ENCODE measurements around the gene CHN2. TPM values are rescaled to one million over a fixed set of nuclear protein-coding genes. Genes with fewer than 3 reads are reported as not detected.

Gene CHN2
- polyA plus RNA-seq, 1 of the 3 experiments (the other 2 are of a cell fraction): 0.02 TPM

GRCh38 chr7:29346231-29346978 lies 151.8 kb downstream of the CHN2 start (continued):
- no peak for TF ChIP-seq FOSL2 (IDR thresholded peaks at IDR 0.05; ENCODE audit: borderline replicate concordance, low read depth)
- TF ChIP-seq GATA2 (CRISPR knock-in tag; IDR thresholded peaks at IDR 0.05): no peak
- no peak for TF ChIP-seq JUND (IDR thresholded peaks at IDR 0.05)
- TF ChIP-seq SIN3A (IDR thresholded peaks at IDR 0.05; ENCODE audit: borderline replicate concordance, low read depth, low read length): no peak
- TF ChIP-seq EP300 (IDR thresholded peaks at IDR 0.05; ENCODE audit: borderline replicate concordance in 1 of 2, low read depth in 1 of 2, low read length in 1 of 2): no peak
- TF ChIP-seq ZBTB33 (IDR thresholded peaks at IDR 0.05; ENCODE audit: borderline replicate concordance, low read depth): no peak
- TF ChIP-seq RFX5 (IDR thresholded peaks at IDR 0.05; ENCODE audit: low read length): no peak

GRCh38 chr7:29349362-29349761 lies 154.8 kb downstream of the CHN2 start:
- 60% methylated on average over 4 of the region's 4 CpGs for WGBS (ENCODE audit: low lambda C conversion rate)
- CTCF ChIA-PET: interaction anchor here (1.1 to 1.2 kb wide), 2 partner anchors 8 to 160 kb away, joined by 3 to 7 read pairs; no protein-coding TSS in a partner anchor
- POLR2A ChIA-PET: no interaction called here
- Histone ChIP-seq H3K4me2 (no peak overlapping the region), H3K36me3 (replicated peaks in 1 of 2; ENCODE audit: control insufficient read depth in 1 of 2, insufficient read depth in 2 of 2, low read length in 1 of 2) (no peaks in the 10 kb centered on the region), H3F3A (replicated peaks; ENCODE audit: insufficient read depth) (no peaks in the 10 kb centered on the region), H3K4me3 (ENCODE audit: low read depth in 2 of 2, low read length in 1 of 2) (no peak overlapping the region), H3K27me3 (ENCODE audit: insufficient read depth) (no peaks in the 10 kb centered on the region), H3K4me1 (ENCODE audit: control insufficient read depth in 1 of 2, insufficient read depth in 2 of 2, low read depth in 1 of 2, low read length in 1 of 2) (peaks cover 4% of the 10 kb centered on the region in 2 experiments; a peak in 1 of 4 replicates), H3K79me2 (ENCODE audit: insufficient read depth) (no peaks in the 10 kb centered on the region), H2AFZ (ENCODE audit: low read depth) (no peak overlapping the region), H4K20me1 (ENCODE audit: insufficient read depth) (no peaks in the 10 kb centered on the region), H3K9ac (no peak overlapping the region), H3K9me3 (no peaks in the 10 kb centered on the region), H3K27ac (ENCODE audit: low read depth in 2 of 2, low read length in 1 of 2) (no peak overlapping the region), H3K9me2 (no peaks in the 10 kb centered on the region)
- TF ChIP-seq GATA2 (CRISPR knock-in tag; IDR thresholded peaks at IDR 0.05) (no peak), FOSL2 (IDR thresholded peaks at IDR 0.05; ENCODE audit: borderline replicate concordance, low read depth) (no peak), USF2 (IDR thresholded peaks at IDR 0.05; ENCODE audit: borderline replicate concordance, low read depth, low read length) (no peak), POLR2AphosphoS5 (IDR thresholded peaks at IDR 0.05; ENCODE audit: low read depth, low read length) (no peak), MXI1 (IDR thresholded peaks at IDR 0.05; ENCODE audit: low read depth, low read length) (no peak), FOXM1 (IDR thresholded peaks at IDR 0.05; ENCODE audit: low read depth) (no peak), CHD2 (IDR thresholded peaks at IDR 0.05; ENCODE audit: low read length, partially characterized antibody) (no peak), EZH2phosphoT487 (IDR thresholded peaks at IDR 0.05; ENCODE audit: borderline replicate concordance, low read depth) (no peak), SMC3 (IDR thresholded peaks at IDR 0.05; ENCODE audit: low read depth, low read length) (no peak), RAD21 (IDR thresholded peaks at IDR 0.05; ENCODE audit: low read length) (no peak), RCOR1 (IDR thresholded peaks at IDR 0.05; ENCODE audit: low read length) (no peak), GABPA (IDR thresholded peaks at IDR 0.05; ENCODE audit: low read depth) (no peak), TCF12 (IDR thresholded peaks at IDR 0.05) (no peak), RXRA (IDR thresholded peaks at IDR 0.05; ENCODE audit: borderline replicate concordance, low read depth) (no peak), JUND (IDR thresholded peaks at IDR 0.05) (no peak), CTCF (IDR thresholded peaks at IDR 0.05) (no peak), NFIC (IDR thresholded peaks at IDR 0.05; ENCODE audit: borderline replicate concordance) (no peak), ELF1 (IDR thresholded peaks at IDR 0.05) (no peak), IRF3 (IDR thresholded peaks at IDR 0.05; ENCODE audit: low read depth, low read length) (no peak), FOXJ3 (CRISPR knock-in tag; IDR thresholded peaks at IDR 0.05) (no peak)
- DNase-seq: no peak
